ENCODE results near the gene TEX11. TPM values are rescaled to one million over a fixed set of nuclear protein-coding genes. Genes with fewer than 3 reads are reported as not detected.

TEX11 gene
- total and polyA plus RNA-seq, 2 experiments from 2014 or later, result not detected

DNA sequence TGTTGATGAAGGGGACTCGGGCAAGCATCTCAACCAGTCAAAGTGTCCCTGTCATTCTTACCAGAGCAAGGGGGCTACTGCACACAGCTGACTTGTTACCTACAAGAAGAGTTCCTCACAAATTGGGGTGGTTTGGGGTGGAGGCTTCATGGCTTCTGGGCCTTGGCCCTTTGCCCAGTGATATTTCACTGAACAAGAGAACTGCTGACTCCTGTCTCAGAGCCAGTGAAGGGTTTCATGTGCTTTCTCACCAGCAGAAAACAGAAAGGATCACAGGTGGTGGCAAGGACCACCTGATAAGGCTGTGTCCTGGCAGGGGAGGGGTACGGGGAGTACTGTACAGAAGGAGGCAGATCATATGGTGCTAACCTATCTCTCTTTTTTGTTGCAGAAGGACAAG, 410.4 kb downstream of the TEX11 start:
- Histone ChIP-seq H3K4me1 (ENCODE audit: insufficient read depth) (no peaks in the 10 kb centered on the region), H3K27me3 (replicated peaks; ENCODE audit: insufficient read depth) (no peaks in the 10 kb centered on the region), H3K9ac (no peak overlapping the region), H3K36me3 (ENCODE audit: low read depth) (no peaks in the 10 kb centered on the region), H3K27ac (no peak overlapping the region), H3K4me3 (no peak overlapping the region), H3F3A (ENCODE audit: insufficient read depth) (no peaks in the 10 kb centered on the region), H3K9me3 (ENCODE audit: low read depth) (no peaks in the 10 kb centered on the region), H3K79me2 (ENCODE audit: insufficient read depth) (no peaks in the 10 kb centered on the region), H4K20me1 (ENCODE audit: insufficient read depth) (no peaks in the 10 kb centered on the region), H3K4me2 (ENCODE audit: unreplicated experiment) (no peak overlapping the region), H2AFZ (no peak overlapping the region), H3K9me2 (ENCODE audit: insufficient read depth) (no peaks in the 10 kb centered on the region)
- no peak for DNase-seq
- whole genome bisulfite sequencing, 2 experiments (ENCODE audit: low coverage in 1 of 2, low lambda C conversion rate in 2 of 2, missing lambda C conversion rate in 2 of 2), result 86 to 100% methylated on average over 1 of the region's 2 CpGs
- TF ChIP-seq EZH2phosphoT487 (IDR thresholded peaks at IDR 0.05; ENCODE audit: insufficient read depth, low read depth) (no peak), EZH2 (IDR thresholded peaks at IDR 0.05; ENCODE audit: insufficient read depth, poor library complexity, severe bottlenecking) (no peak)
- in situ Hi-C loops (cut with MboI), result no loop called here

DNA sequence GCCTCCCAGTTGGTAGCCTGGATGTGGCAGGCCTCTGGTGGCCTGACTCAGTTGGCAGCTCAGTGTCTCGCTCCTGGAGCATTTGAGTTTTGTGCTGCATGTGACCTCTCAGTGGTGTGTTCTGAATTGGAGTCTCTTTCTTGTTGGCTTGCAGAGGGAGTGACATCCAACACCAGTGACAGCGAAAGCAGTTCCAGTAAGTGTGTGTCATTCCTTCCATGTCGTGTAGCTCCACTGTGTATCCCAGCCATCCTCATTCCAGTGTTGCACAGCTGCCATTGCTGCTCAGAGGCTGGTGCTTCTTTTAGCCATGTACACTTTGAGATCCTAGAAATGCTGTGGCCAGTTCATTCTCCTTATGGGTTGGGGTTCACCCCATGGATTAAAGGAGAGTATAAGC, 411.5 kb downstream of the TEX11 start:
- Histone ChIP-seq H3K27me3 (replicated peaks; ENCODE audit: insufficient read depth) (no peaks in the 10 kb centered on the region), H3K4me2 (ENCODE audit: unreplicated experiment) (no peak overlapping the region), H3K36me3 (ENCODE audit: low read depth) (no peaks in the 10 kb centered on the region), H3K27ac (no peak overlapping the region), H3K79me2 (ENCODE audit: insufficient read depth) (no peaks in the 10 kb centered on the region), H4K20me1 (ENCODE audit: insufficient read depth) (no peaks in the 10 kb centered on the region), H3F3A (ENCODE audit: insufficient read depth) (no peaks in the 10 kb centered on the region), H3K9me3 (ENCODE audit: low read depth) (no peaks in the 10 kb centered on the region), H3K4me1 (ENCODE audit: insufficient read depth) (no peaks in the 10 kb centered on the region), H3K9ac (no peak overlapping the region), H3K4me3 (no peak overlapping the region), H3K9me2 (ENCODE audit: insufficient read depth) (no peaks in the 10 kb centered on the region), H2AFZ (no peak overlapping the region)
- TF ChIP-seq EZH2 (IDR thresholded peaks at IDR 0.05; ENCODE audit: insufficient read depth, poor library complexity, severe bottlenecking), result no peak
- no peak for TF ChIP-seq EZH2phosphoT487 (IDR thresholded peaks at IDR 0.05; ENCODE audit: insufficient read depth, low read depth)
- in situ Hi-C loops (cut with MboI), result no loop called here
- DNase-seq, result no peak
- 55 to 68% methylated on average over 2 to 3 of the region's 3 CpGs for WGBS, 2 experiments (ENCODE audit: low coverage in 1 of 2, low lambda C conversion rate in 2 of 2, missing lambda C conversion rate in 2 of 2)

DNA sequence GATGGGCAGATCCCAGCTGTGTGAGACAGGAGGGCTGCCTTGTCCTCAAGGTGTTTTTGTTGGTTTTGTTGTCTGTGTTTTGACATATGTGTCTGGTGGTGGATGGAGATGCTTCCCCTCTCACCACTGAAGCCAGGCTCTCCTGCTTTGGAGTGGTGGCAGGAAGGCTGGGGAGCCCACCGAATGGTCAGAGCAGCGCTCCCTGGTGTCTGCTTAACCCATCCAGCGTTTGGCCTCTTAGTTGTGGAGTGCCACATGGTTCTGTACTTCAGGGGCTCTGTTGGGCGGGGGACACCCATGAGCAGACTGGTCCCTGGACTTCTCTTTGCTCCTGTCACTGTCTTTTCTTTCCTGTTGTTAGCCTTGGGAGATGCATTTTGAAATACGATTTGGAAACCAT, 412.0 kb downstream of the TEX11 start:
- DNase-seq, result no peak
- H3K9me2 ChIP-seq (ENCODE audit: insufficient read depth), result no peaks in the 10 kb centered on the region
- WGBS, 2 experiments (ENCODE audit: low coverage in 1 of 2, low lambda C conversion rate in 2 of 2, missing lambda C conversion rate in 2 of 2), result 72 to 82% methylated on average over 4 to 5 of the region's 5 CpGs
- no peaks in the 10 kb centered on the region for H3K27me3 ChIP-seq (replicated peaks; ENCODE audit: insufficient read depth)
- H3K4me1 ChIP-seq (ENCODE audit: insufficient read depth), result no peaks in the 10 kb centered on the region
- H4K20me1 ChIP-seq (ENCODE audit: insufficient read depth), result no peaks in the 10 kb centered on the region
- no peak overlapping the region for H3K4me2 ChIP-seq (ENCODE audit: unreplicated experiment)
- H3K9me3 ChIP-seq (ENCODE audit: low read depth), result no peaks in the 10 kb centered on the region
- no peak overlapping the region for H3K27ac ChIP-seq
- H3K9ac ChIP-seq, result no peak overlapping the region
- H3K4me3 ChIP-seq, result no peak overlapping the region
- TF ChIP-seq EZH2phosphoT487 (IDR thresholded peaks at IDR 0.05; ENCODE audit: insufficient read depth, low read depth) (no peak), EZH2 (IDR thresholded peaks at IDR 0.05; ENCODE audit: insufficient read depth, poor library complexity, severe bottlenecking) (no peak)
- H3F3A ChIP-seq (ENCODE audit: insufficient read depth), result no peaks in the 10 kb centered on the region
- no peaks in the 10 kb centered on the region for H3K79me2 ChIP-seq (ENCODE audit: insufficient read depth)
- H3K36me3 ChIP-seq (ENCODE audit: low read depth), result no peaks in the 10 kb centered on the region
- no peak overlapping the region for H2AFZ ChIP-seq
- in situ Hi-C loops (cut with MboI), result no loop called here

DNA sequence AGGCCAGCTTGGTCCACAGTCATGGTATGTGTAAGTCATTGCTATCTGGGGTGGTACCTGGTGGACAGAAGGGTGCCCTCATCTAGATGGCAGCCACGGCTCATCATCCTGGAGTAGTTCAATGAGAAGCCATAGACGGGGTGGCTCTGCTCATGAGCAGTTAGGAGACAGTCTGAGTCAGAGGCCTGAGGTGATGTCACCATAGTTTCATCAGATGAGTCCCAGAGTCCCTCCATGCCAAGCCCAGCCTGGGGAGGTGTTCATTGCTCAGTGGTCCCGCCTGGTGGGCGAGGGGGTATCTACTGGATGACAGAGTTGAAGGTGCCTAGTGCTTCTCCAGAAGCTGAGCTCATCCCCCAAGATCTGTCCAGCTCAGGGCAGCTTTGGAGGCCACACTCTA, 414.1 kb downstream of the TEX11 start:
- Histone ChIP-seq H3K4me3 (no peak overlapping the region), H3K9me2 (ENCODE audit: insufficient read depth) (no peaks in the 10 kb centered on the region), H3K4me2 (ENCODE audit: unreplicated experiment) (no peak overlapping the region), H3K9ac (no peak overlapping the region), H3K27me3 (replicated peaks; ENCODE audit: insufficient read depth) (no peaks in the 10 kb centered on the region), H3F3A (ENCODE audit: insufficient read depth) (no peaks in the 10 kb centered on the region), H3K27ac (no peak overlapping the region), H3K36me3 (ENCODE audit: low read depth) (no peaks in the 10 kb centered on the region), H4K20me1 (ENCODE audit: insufficient read depth) (no peaks in the 10 kb centered on the region), H3K9me3 (ENCODE audit: low read depth) (no peaks in the 10 kb centered on the region), H2AFZ (no peak overlapping the region), H3K79me2 (ENCODE audit: insufficient read depth) (no peaks in the 10 kb centered on the region), H3K4me1 (ENCODE audit: insufficient read depth) (no peaks in the 10 kb centered on the region)
- WGBS, 2 experiments (ENCODE audit: low coverage in 1 of 2, low lambda C conversion rate in 2 of 2, missing lambda C conversion rate in 2 of 2), result 71 to 90% methylated on average over 2 to 4 of the region's 4 CpGs
- in situ Hi-C loops (cut with MboI), result no loop called here
- TF ChIP-seq EZH2phosphoT487 (IDR thresholded peaks at IDR 0.05; ENCODE audit: insufficient read depth, low read depth), result no peak
- no peak for TF ChIP-seq EZH2 (IDR thresholded peaks at IDR 0.05; ENCODE audit: insufficient read depth, poor library complexity, severe bottlenecking)
- DNase-seq, result peak; percentile 59

DNA sequence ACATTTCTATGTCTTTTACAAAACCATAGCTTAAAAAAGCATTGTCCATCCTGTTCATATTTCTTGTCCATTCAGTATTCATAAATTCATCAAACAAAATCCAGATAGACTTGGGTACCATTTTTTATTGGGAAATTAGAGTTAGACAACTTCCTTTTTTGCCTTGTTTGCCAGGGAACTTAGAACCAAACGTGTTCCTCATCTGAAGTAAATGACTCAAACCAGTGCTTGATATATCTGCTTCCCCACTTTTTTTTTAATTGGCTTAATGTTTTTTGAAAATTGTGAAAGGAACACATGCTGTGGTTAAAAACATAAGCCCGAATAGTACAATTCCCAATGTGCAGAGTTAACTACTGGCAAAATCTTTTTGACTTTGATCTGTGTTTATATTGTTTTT, 419.7 kb downstream of the TEX11 start:
- no peaks in the 10 kb centered on the region for H3K79me2 ChIP-seq (ENCODE audit: insufficient read depth)
- H2AFZ ChIP-seq, result no peak overlapping the region
- H3K27me3 ChIP-seq (replicated peaks; ENCODE audit: insufficient read depth), result no peaks in the 10 kb centered on the region
- in situ Hi-C loops (cut with MboI), result no loop called here
- DNase-seq, result no peak
- no peak overlapping the region for H3K4me3 ChIP-seq
- H4K20me1 ChIP-seq (ENCODE audit: insufficient read depth), result no peaks in the 10 kb centered on the region
- H3F3A ChIP-seq (ENCODE audit: insufficient read depth), result no peaks in the 10 kb centered on the region
- H3K4me2 ChIP-seq (ENCODE audit: unreplicated experiment), result no peak overlapping the region
- H3K4me1 ChIP-seq (ENCODE audit: insufficient read depth), result no peaks in the 10 kb centered on the region
- no peaks in the 10 kb centered on the region for H3K9me3 ChIP-seq (ENCODE audit: low read depth)
- TF ChIP-seq EZH2 (IDR thresholded peaks at IDR 0.05; ENCODE audit: insufficient read depth, poor library complexity, severe bottlenecking) (no peak), EZH2phosphoT487 (IDR thresholded peaks at IDR 0.05; ENCODE audit: insufficient read depth, low read depth) (no peak)
- 62 to 67% methylated on average over 2 of the region's 2 CpGs for WGBS, 2 experiments (ENCODE audit: low coverage in 1 of 2, low lambda C conversion rate in 2 of 2, missing lambda C conversion rate in 2 of 2)
- no peak overlapping the region for H3K9ac ChIP-seq
- H3K9me2 ChIP-seq (ENCODE audit: insufficient read depth), result no peaks in the 10 kb centered on the region
- H3K36me3 ChIP-seq (ENCODE audit: low read depth), result no peaks in the 10 kb centered on the region
- H3K27ac ChIP-seq, result no peak overlapping the region

Measured in GM23248 (cell line).